Stimulated activated naive CD8-positive, alpha-beta T cell treated with anti-CD3 and anti-CD28 coated beads, Interleukin-15, Interleukin-2, amounts not matched to agents 100 U/mL and 50 U/mL, for 24 hours (primary cell): ENCODE data around the gene TTC34.

Experiments
- ATAC-seq: fragments of 150-1000 bp; cut with Tn5 transposase; one replicate; pipeline ENCODE4 v1.10.0; 2021
- DNase-seq: peaks from one replicate; pipeline ENCODE4 v3.0.0; 2021

TTC34 gene, protein sequence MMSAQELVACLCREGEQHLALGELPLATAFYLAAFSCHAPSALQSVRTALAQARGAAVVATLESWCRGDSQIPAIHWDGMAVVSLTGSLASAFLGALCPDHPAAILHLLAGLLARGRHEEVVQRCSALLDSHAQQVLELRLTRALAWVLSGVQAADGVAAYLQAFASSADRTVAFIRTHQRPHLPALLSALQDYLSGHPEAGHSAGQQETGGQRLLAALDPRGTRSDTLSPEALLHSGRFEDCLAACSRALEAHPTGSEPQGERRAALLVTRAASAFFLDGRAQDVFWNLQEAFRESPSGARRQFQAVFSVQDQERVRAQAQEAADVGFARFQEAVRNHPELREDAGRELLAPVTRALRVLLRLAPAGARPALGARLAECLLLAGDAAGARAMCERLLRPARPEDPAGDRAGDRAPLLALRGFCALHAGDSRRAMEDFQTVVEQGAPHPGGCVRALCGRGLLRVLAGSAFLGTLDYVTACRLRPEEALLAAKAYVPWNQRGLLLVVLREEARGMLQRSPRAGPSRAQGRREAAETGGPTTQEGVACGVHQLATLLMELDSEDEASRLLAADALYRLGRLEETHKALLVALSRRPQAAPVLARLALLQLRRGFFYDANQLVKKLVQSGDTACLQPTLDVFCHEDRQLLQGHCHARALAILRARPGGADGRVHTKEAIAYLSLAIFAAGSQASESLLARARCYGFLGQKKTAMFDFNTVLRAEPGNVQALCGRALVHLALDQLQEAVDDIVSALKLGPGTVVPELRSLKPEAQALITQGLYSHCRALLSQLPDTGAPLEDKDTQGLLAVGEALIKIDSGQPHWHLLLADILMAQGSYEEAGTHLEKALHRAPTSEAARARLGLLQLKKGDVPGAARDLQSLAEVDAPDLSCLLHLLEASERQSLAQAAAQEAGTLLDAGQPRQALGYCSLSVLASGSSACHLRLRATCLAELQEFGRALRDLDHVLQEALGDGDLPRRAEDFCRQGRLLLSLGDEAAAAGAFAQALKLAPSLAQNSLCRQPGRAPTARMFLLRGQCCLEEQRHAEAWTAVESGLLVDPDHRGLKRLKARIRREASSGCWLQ

GRCh38 chr1:2801535-2802291, at the start of gene TTC34:
Gene TTC34 (minus strand): TSS chr1:2801693. CDS start chr1:2800827, 866 bp downstream.
- DNase-seq (peak; percentile 68), ATAC-seq (peak; percentile 58)

DNA sequence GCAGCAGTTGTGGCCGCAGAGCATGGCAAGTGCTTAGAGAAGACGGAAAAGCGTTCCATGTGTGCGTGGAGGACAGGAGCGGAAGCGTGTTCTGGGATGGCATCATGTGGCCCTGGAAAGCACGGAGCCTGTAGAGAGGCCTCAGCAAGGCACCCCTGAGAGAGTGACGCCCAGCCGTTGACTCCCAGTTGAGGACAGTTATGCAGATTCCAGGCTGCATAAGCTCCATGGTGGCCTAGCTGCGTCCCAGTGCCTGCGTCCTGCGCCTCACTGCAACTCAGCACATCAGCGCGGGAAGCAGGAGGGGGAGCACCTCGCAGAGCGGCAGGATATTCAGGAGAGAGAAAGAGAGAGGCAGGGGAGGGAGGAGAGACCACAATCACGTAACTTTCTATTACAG, 49.0 kb upstream of the TTC34 start:
- ATAC-seq, result no peak

GRCh38 chr1:2848006-2848670, 46.6 kb upstream of the TTC34 start:
- ATAC-seq (no peak), DNase-seq (no peak)

More for the DNA sequence above, 49.0 kb upstream of the TTC34 start:
- DNase-seq, result no peak

DNA sequence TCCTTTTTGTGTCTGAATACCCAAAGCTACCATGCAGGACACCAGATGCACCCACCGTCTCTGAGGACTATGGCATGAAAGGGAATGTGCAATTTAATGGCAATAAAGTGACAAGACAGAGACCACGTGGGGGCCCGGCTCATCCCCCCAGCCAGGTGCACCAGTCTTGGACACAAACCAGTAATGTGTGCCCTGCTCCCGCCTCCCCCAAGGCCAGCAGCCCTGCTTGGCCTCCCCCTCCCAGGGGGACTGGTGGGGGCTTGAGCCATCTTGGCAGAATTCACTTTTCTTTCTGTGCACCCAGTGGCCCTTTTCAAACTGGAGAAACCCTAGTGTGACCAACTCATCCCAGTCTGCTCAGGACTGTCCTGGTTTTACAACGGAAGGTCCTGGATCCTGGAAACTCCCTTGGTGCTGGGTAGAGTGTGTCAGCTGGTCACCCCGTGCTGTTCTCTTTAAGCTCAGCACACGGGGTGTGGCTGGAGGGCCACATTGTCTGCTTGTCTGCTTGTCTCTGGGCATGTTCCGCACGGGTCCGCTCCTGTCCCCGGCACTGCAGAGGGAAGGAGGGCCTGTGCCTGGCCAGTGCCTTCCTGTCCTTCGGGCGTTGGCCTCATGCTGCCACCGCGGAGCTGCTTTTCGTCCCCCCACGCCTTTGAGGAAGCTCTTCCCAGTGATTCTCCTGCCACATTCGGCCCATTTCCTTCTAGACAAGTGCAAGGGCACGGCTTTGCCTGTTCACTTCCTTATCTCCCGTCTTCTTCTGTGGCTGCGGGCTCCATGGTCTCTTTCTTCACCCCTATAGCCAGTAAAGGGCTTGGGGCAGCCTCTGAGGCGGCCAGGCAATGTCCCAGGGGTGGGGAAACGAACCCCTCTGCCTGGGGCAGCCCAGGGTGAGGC, 45.8 kb upstream of the TTC34 start:
- ATAC-seq (no peak), DNase-seq (no peak)

DNA sequence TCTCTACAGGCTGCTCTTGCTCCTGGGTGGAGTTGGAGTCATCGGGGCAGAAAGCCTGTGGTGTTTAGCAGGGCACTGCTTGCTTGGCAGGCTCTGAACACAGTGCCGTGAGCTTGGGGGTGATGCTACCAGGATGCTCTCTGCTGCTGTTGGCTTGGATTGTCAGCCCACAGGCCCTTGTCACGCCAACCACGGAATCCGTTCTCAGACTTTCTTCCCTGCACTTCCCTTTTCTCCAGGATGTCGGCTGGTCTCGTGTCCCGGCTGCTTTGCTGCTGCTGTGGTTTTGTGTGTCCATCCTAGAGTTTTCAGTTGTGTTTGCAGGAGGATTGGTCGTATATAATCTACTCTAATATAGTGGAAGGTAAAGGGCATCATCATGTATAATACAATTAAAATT, 44.4 kb upstream of the TTC34 start:
- ATAC-seq (no peak), DNase-seq (no peak)

DNA sequence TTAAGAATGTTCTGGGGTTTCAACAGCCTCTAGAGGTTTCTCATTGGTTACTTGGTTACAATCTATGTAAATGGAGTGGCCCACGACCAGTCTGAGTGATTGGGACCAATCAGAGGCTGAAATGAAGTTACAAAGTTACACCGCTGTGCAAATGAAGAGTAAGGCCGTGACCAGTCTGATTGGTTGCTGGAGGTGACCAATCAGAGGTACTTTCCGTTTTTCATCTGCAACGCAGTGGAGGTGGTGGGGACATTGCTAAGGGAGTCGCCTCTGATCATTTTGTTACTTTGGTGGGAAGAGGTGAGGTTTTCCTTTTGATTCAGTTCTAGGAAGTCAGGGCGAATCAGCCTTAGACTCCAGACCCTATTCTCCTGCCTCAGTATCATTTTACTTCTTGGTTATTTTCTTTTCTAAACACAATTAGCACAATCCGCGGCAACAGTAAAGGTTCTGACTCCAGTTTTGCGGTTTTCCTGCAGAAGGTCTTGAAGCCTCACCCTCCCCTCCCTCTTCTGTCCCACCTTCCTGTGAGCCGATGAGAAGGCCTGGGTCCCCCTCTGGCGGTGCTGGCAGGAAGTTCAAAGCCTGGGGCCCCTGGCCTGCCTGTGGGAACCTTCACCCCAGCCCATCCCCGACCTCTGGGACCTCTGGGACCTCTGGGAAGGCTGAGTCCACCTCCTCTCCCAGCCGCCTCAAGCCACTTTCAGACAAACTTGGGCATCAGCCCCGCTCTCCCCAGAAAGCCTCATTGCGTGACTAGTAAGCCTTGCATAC, 38.7 kb upstream of the TTC34 start:
- ATAC-seq (peak; percentile 89), DNase-seq (peak; percentile 70)

GRCh38 chr1:2837823-2838222, 36.3 kb upstream of the TTC34 start:
- DNase-seq (no peak), ATAC-seq (no peak)

DNA sequence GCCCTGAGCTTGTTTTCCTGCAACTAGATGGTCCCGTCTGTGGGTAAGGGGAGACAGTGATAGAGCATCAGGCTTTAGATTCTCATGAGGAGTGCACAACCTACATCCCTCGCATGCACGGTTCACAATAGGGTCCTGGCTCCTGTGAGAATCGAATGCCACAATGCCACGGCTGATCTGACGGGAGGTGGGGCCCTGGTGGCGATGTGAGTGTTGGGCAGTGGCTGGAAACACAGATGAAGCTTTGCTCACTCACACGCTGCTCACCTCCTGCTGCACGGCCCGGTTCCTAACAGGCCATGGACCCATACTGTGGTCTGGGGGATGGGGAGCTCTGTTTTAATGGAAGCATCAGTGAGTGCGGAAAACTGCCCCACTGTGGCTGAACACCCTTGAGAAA, 35.8 kb upstream of the TTC34 start:
- DNase-seq, result no peak
- ATAC-seq, result no peak

GRCh38 chr1:2836333-2836970, 35.0 kb upstream of the TTC34 start:
- ATAC-seq, result no peak
- DNase-seq, result no peak

- ATAC-seq, result no peak
- no peak for DNase-seq
Measured at GRCh38 chr1:2835650-2836159, 34.2 kb upstream of the TTC34 start.

DNA sequence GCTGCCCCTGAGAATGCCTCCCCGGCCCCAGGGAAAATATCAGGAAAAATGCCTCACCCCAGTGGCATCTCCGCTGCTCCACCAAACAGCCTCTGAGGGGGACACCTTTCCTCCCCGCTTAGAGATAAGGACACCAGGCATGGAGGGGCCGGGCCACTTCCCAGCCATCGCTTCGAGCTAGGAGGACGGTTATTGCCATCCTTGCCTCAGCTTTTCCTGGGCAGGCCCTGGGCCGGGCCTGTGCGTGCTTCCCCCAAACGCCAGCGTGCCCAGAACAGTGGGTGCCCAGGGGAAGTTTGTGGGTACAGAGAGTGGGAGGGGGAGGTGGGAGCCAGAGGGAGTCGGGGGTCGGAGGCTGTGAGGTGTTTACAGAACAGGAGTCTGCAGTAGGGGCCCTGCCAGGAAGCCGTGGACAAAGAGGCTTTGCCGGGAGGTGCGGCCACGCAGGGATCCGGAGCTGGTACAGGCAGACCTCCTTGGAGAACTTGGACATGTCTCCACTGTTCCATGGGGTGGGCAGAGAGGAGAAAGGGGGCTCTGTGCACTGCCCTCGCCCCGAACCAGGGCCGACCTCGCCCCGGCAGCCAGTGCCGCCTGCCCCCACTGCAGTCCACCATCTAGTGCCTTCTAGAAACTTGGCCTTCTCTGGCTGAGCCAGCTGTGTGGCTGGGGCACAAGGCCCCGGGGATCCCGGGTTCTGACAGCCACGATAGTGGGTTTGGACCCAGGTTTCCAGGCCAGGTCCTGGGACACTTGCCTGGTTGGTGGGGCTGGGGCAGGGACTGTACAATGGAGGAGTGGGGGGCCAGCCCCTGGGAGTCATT, 33.5 kb upstream of the TTC34 start:
- DNase-seq (no peak), ATAC-seq (peak; percentile 11)

GRCh38 chr1:2834146-2834475, 32.6 kb upstream of the TTC34 start:
- no peak for DNase-seq
- no peak for ATAC-seq

DNA sequence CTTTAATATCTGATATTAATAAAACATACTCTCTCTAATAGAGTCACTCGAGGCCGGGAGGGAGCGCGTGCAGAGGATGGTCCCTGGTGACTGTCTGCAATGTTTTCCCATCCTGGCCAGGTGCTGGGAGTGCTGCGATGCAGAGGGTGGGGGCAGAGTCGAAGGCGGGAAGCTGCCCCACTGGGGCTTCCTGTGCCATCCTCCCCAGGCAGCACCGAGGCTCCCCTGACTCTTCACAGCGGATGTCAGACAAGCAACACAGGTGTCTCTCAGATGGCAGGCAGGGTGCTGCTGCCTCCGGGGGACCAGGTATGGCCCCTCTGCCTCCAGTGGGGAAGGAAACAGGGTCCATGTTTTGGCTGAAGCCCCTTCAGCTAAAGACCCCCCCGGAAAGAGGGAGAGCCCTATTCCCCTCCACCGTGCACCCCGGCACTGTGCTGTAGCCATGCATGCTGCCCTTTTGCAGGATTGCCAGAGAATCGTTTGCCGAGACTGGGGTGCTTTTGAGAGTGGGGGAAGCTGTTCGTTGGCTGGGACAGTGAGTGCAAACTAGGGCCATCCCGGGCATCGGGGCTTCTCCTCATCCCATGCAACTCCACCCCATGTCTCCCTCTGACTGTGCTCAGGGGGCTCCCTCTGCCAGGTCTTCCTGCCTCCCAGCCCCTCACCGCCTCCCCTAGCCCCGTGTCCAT, 32.1 kb upstream of the TTC34 start:
- ATAC-seq (no peak), DNase-seq (no peak)

DNA sequence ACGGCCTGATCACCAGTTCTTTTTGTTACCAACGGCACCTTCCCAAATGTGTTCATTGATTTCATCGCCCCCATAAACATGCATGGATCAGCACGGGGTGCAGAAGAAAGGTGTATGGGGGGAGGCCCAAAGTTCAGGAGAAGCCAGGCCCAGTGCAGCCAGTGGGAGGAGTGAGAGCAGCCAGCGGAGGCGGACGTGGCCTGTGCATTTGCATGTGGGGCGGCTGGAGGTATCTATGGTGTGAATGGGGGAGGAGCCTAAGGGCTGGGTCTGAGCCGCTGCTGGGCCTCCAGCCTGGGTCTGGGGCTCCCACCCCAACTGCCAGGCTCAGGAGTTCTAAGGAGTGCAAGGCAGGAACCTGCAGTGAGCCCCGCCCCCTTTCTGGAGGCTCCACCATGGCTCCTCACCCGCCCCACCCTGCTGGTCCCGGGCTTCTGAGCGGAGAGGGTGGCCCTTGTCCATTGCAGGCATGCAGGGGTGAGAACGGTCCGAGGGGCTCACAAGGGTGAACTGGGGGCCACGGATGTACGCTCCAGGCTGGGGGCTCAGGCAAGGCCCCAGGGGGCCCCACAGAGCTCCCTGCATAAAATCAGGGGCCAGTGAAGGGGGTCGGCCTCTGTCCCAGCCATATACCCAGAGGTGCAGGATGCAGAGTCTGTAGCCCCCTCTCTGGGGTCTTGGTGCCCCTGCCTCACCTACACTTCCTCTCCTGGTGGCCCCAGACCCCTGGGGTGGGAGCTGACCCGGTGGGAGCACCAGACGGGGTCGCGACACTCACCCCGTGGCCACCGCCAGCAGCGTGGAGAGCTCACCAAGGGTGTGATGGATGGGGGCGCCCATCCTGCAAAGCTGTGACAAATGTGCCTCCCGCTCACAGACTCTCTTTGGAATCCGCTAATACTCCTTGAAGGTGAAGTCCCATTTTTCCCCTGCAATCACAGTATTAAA, 31.3 kb upstream of the TTC34 start:
- no peak for ATAC-seq
- DNase-seq, result no peak

DNA sequence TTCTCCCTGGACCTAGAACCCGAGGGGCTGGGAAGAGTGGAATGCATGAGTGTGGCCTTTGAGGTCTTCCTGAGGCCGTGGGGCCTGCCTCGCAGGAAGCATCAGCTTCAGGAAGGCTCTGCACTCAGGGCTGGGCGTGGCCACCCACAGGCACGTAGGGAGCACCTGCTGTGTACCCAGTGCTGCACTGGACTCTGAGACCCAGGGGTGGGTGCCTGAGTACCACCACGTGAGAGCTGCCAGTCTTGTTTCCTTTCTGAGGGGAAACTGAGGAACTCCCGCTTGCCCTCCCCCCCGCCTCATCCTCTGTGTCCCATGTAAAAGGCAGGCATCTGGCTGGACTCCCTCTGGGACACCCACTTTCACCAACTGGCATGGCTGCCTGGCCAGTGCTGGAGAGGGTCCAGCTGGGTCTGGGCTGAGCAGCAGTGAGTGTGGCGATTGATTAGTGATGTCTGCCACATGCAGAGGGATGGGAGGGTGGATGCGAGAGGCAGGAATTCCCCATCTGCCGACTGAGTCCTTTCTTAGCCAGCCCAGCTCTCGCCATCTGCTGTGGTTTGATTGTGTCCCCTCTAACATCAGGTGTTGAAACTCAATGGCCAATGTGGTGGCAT, 30.2 kb upstream of the TTC34 start:
- no peak for ATAC-seq

More for the DNA sequence above, 30.2 kb upstream of the TTC34 start:
- no peak for DNase-seq
